Smooth muscle cell of bladder (primary cell): ENCODE data around the gene IL17RC. TPM values are rescaled to one million over a fixed set of nuclear protein-coding genes. Genes with fewer than 3 reads are reported as not detected.

Experiments used
- total RNA-seq: library from RNA; depleted of rRNA; stranded (reverse); fragments of >200 nt; gene quantifications from 2 replicates; pipeline ENCODE4 v1.2.3, GENCODE V29; 2014

Gene IL17RC
- 24.7 and 34.0 TPM in 2 replicates for total RNA-seq

GRCh38 chr3:9916734-9917680, at the start of gene IL17RC:
Gene IL17RC, plus strand, starts transcription at chr3:9917098. Its CDS starts 218 bp downstream, at chr3:9917316.

GRCh38 chr3:9879830-9880549, 36.9 kb upstream of the IL17RC start, which contains the start of gene CIDEC:
Gene CIDEC, minus strand, starts transcription at chr3:9880253. Its CDS starts 1,767 bp downstream, at chr3:9878486.

GRCh38 chr3:9890249-9891071, 26.4 kb upstream of the IL17RC start, which contains the start of gene JAGN1:
Gene JAGN1, plus strand, starts transcription at chr3:9890610. Its CDS starts 113 bp downstream, at chr3:9890723.

GRCh38 chr3:9902372-9903237, 14.3 kb upstream of the IL17RC start, which contains the start of gene IL17RE:
Gene IL17RE, plus strand, starts transcription at chr3:9902848. Its CDS starts 85 bp downstream, at chr3:9902933.

GRCh38 chr3:9933561-9934234, 16.8 kb downstream of the IL17RC start, which contains the start of gene CRELD1:
Gene CRELD1, plus strand, starts transcription at chr3:9933834. Its CDS starts 605 bp downstream, at chr3:9934439.

GRCh38 chr3:9951962-9952805, 35.3 kb downstream of the IL17RC start, which contains the start of gene PRRT3:
Gene PRRT3, minus strand, starts transcription at chr3:9952408. Its CDS starts 2,293 bp downstream, at chr3:9950115.

Other genes with a start within 250 kb of the IL17RC start
- not detected in 2 replicates for gene CPNE9, start 213.3 kb upstream of the IL17RC start, total RNA-seq
- 12.1 and 14.7 TPM in 2 replicates for gene BRPF1, start 185.4 kb upstream of the IL17RC start, total RNA-seq
- gene OGG1, start 167.1 kb upstream of the IL17RC start, total RNA-seq, result 17.1 and 17.9 TPM in 2 replicates
- gene CAMK1, start 147.2 kb upstream of the IL17RC start, total RNA-seq, result 33.0 and 34.3 TPM in 2 replicates
- gene TADA3, start 124.6 kb upstream of the IL17RC start, total RNA-seq, result 51.1 and 52.7 TPM in 2 replicates
- 170 and 213 TPM in 2 replicates for gene ARPC4, start 124.0 kb upstream of the IL17RC start, total RNA-seq
- 8.2 and 11.0 TPM in 2 replicates for gene TTLL3, start 106.8 kb upstream of the IL17RC start, total RNA-seq
- gene RPUSD3, start 73.1 kb upstream of the IL17RC start, total RNA-seq, result 18.3 and 21.1 TPM in 2 replicates
- gene CIDEC, start 36.8 kb upstream of the IL17RC start, total RNA-seq, result 0.14 and 0.18 TPM in 2 replicates
- gene JAGN1, start 26.5 kb upstream of the IL17RC start, total RNA-seq, result 24.5 and 31.2 TPM in 2 replicates
- gene IL17RE, start 14.2 kb upstream of the IL17RC start, total RNA-seq, result 0.14 and 0.83 TPM in 2 replicates
- 20.1 and 58.8 TPM in 2 replicates for gene CRELD1, start 16.7 kb downstream of the IL17RC start, total RNA-seq
- 1.6 and 2.1 TPM in 2 replicates for gene PRRT3, start 35.3 kb downstream of the IL17RC start, total RNA-seq
- 72.0 and 78.9 TPM in 2 replicates for gene EMC3, start 69.7 kb downstream of the IL17RC start, total RNA-seq
- 2.0 and 2.6 TPM in 2 replicates for gene FANCD2, start 109.3 kb downstream of the IL17RC start, total RNA-seq
- not detected in 2 replicates for gene FANCD2OS, start 191.2 kb downstream of the IL17RC start, total RNA-seq
- 88.9 and 101 TPM in 2 replicates for gene BRK1, start 198.6 kb downstream of the IL17RC start, total RNA-seq
- 33.8 and 37.9 TPM in 2 replicates for gene VHL, start 224.7 kb downstream of the IL17RC start, total RNA-seq
- gene IRAK2, start 247.8 kb downstream of the IL17RC start, total RNA-seq, result 3.8 and 5.5 TPM in 2 replicates